ENCODE results near the gene WDHD1. TPM values are rescaled to one million over a fixed set of nuclear protein-coding genes. Genes with fewer than 3 reads are reported as not detected.

WDHD1 gene, protein sequence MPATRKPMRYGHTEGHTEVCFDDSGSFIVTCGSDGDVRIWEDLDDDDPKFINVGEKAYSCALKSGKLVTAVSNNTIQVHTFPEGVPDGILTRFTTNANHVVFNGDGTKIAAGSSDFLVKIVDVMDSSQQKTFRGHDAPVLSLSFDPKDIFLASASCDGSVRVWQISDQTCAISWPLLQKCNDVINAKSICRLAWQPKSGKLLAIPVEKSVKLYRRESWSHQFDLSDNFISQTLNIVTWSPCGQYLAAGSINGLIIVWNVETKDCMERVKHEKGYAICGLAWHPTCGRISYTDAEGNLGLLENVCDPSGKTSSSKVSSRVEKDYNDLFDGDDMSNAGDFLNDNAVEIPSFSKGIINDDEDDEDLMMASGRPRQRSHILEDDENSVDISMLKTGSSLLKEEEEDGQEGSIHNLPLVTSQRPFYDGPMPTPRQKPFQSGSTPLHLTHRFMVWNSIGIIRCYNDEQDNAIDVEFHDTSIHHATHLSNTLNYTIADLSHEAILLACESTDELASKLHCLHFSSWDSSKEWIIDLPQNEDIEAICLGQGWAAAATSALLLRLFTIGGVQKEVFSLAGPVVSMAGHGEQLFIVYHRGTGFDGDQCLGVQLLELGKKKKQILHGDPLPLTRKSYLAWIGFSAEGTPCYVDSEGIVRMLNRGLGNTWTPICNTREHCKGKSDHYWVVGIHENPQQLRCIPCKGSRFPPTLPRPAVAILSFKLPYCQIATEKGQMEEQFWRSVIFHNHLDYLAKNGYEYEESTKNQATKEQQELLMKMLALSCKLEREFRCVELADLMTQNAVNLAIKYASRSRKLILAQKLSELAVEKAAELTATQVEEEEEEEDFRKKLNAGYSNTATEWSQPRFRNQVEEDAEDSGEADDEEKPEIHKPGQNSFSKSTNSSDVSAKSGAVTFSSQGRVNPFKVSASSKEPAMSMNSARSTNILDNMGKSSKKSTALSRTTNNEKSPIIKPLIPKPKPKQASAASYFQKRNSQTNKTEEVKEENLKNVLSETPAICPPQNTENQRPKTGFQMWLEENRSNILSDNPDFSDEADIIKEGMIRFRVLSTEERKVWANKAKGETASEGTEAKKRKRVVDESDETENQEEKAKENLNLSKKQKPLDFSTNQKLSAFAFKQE
- total RNA-seq, result 7.5 and 9.9 TPM in 2 replicates

DNA sequence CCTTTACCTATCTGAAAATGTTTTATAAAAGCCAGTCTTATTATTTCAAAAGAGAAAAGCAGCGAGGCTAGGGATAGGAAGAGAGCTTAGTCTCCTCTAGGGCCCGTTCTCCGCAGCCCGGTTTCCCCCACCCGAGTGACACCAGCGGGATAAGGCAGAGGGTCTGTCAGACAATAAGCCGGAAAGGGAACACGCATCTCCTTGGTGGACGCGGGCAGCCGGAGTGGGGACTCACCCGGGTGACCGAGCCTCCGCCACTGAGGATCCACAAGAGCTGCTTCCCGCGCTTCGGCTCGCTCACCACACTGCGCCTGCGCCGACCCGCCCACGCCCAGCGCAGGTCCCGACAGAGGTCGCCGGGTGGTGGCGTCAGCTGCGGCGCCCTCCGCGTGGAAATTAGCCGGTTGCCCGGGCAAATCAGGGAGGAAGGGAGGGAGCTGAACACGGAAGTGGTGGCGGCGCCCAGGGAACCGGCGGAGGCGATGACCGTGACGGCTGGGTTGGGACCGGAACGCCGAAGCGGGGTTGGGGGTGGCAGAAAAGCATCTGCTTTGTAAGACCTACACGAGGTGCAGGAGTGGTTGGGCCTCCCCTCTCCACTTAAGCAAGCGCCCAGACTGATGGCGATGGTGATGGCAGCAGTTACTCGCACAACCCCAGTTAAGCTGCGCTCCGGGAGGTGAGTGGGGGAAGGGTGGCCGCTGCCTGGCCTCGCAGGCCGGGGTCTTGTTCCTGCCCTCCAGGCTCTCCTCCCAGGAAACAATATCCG is at the start of gene WDHD1, which contains the start of gene SOCS4:
WDHD1 (minus strand) TSS at position 307 of the 769 bp plus-strand sequence. CDS start 312 bp downstream, outside the sequence.
SOCS4 (plus strand) TSS at position 444 of the 769 bp plus-strand sequence. CDS start 15,806 bp downstream, outside the sequence.

DNA sequence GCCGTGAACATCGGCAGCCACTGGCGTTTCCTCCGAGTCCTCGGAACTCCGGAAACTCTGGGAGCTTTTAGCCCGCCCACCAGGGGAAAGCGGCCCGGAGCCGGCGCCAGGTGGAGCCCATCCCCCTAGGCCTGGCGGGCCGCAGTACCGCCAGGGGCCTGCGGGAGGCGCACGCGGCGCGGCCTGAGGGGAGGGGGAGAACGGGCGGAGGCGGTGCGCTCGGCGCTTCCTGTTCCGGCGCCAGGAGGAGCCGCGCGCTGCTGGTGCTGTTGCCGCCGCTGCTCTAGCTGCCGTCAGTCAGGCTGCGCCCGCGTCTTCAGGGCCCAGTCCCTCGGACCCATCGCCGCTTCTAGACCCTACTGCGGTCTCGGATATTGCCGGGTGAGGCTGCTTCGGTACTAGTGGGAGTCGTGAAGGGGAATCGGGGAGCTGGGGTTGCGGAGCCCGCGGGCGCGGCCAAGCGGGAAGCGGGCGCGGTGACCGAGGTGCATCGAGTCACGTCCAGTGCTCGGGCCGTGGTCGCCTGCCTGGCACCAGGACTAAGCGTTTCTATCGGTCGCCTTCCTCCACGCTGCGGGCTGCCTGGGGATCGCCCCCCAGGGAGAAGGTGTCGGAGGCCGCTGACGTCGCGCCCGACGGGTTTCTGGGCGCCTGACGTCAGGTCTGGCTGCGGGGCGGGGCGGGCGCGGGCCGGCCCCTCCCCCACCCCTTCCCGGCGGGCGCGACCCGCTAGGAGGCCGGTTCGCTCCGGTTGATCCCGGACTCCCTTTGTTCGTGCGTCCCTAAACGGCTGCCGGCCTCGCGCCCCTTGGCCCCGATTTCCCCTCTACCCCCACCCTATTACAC is 24.7 kb upstream of the WDHD1 start, which contains the start of gene MAPK1IP1L:
MAPK1IP1L (plus strand) TSS at position 225 of the 846 bp plus-strand sequence. CDS start 10,037 bp downstream, outside the sequence.

DNA sequence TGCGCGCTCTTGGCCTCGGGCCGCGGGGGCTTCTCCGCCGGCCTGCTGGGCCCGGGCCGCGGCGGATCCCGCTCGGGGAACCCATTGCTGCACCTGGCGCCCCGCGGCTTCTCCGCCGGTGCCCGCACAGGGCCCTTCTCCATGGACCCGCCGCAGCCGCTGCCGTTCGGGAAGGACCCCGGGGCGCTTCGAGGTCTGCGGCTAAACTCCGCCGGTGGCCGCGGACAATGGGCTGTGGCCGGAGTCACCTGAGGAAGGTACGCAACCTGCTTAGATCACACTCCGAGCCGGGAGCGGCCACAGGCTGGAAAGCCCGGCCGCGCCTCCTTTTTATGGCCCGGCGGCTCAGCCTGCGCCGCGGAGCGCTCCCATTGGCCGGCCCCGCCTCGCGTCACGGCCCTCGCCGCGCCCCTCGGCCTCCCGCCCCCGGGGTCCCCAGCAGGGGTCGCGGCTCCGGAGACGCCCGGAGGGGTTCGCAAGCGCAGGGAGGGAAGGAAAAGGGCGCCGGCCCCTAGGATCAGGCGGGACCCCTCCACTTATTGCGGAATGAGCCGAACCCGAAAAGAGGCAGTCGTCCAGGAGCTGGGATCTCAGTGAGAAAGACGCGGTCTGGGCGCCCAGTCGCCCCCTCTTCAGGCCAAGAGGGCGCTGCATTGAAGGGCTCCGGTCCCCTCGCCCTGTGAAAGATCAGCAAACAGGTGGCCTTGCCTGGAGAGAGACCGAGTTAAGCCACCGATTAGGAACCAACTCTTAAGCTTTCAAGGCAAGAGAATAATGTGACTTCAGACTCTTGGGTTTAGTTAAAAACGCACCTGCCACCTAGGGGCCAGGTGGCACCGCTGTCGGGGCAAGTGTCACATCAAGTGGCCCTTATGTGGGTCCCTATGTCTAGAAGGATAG is 124.1 kb downstream of the WDHD1 start, which contains the start of gene GCH1:
GCH1 (minus strand) TSS at position 306 of the 900 bp plus-strand sequence; CDS start at position 143, 163 bp downstream.

Other genes starting within 250 kb of the WDHD1 start
- gene GCH1, start 124.3 kb downstream of the WDHD1 start, total RNA-seq, result 4.8 and 6.1 TPM in 2 replicates
- gene SOCS4, start 137 bp upstream of the WDHD1 start, total RNA-seq, result 6.9 and 7.4 TPM in 2 replicates
- gene MAPK1IP1L, start 24.5 kb upstream of the WDHD1 start, total RNA-seq, result 75.0 and 76.7 TPM in 2 replicates
- gene LGALS3, start 102.2 kb upstream of the WDHD1 start, total RNA-seq, result 301 and 317 TPM in 2 replicates
- 51.6 and 57.8 TPM in 2 replicates for gene DLGAP5, start 164.5 kb upstream of the WDHD1 start, total RNA-seq
- gene FBXO34, start 244.3 kb upstream of the WDHD1 start, total RNA-seq, result 17.4 and 18.5 TPM in 2 replicates

Data from myometrial cell (primary cell).